Sigmoid colon (tissue), 4 donors: ENCODE data around the gene MRPL24.

Experiments used
- CTCF ChIP-seq, 4 experiments: fragments of 450-650 bp in 3 of 4; fragments of 200-600 bp in 1 of 4; IDR thresholded peaks; one replicate each; pipeline ENCODE4 v1.5.1; 2016 to 2019; ENCODE audit warnings: antibody characterized with exemption in 4 of 4, mild to moderate bottlenecking in 3 of 4, moderate library complexity in 2 of 4
- EP300 ChIP-seq, 4 donors: sonication (generic); formaldehyde crosslinking; IDR thresholded peaks; one replicate each; pipeline ENCODE4 v1.6.1; 2017; ENCODE audit warnings: antibody characterized with exemption in 4 of 4
- POLR2A ChIP-seq, 2 donors: fragments of 450-650 bp; IDR thresholded peaks; one replicate each; pipeline ENCODE4 v1.6.1; 2016; ENCODE audit warnings: antibody characterized with exemption in 2 of 2, mild to moderate bottlenecking in 2 of 2, moderate library complexity in 2 of 2
- POLR2AphosphoS5 ChIP-seq, 4 donors: sonication (generic); formaldehyde crosslinking; IDR thresholded peaks; one replicate each; pipeline ENCODE4 v1.6.1; 2017; ENCODE audit warnings: antibody characterized with exemption in 4 of 4

- TF ChIP-seq EP300 (IDR thresholded peaks at IDR 0.05), result no peak
- no peak for TF ChIP-seq CTCF (IDR thresholded peaks at IDR 0.05)
- TF ChIP-seq POLR2AphosphoS5 (IDR thresholded peaks at IDR 0.05), result no peak
- TF ChIP-seq POLR2A (IDR thresholded peaks at IDR 0.05), result no peak
Observed at GRCh38 chr1:156755527-156755950, 14.7 kb upstream of the MRPL24 start.
